Calu3 (cell line): ENCODE results near the gene CACNA1H. TPM values are rescaled to one million over a fixed set of nuclear protein-coding genes. Genes with fewer than 3 reads are reported as not detected.

ENCODE experiments used
- BruUV-seq: library from RNA; stranded (reverse); fragments of 400-500 nt; replicated peaks from 2 replicates; lab custom pipeline; 2021; lab: Mats Ljungman, UMichigan
- CTCF ChIA-PET: fragments of 300-600 bp; sonication (Branson Sonifier 250); formaldehyde crosslinking; loops from one replicate; lab custom pipeline; 2022; ENCODE audit warnings: antibody characterized with exemption; lab: Charles Lee
- DNase-seq: peaks from one replicate; pipeline ENCODE4 v3.0.0; 2022
- H3K27ac Mint-ChIP-seq: one replicate; pipeline ENCODE4 v1.8.0; 2022; ENCODE audit warnings: mixed read lengths; ENCODE audit not compliant: unreplicated experiment
- H3K27me3 Mint-ChIP-seq: one replicate; pipeline ENCODE4 v1.8.0; 2022; ENCODE audit warnings: mixed read lengths; ENCODE audit not compliant: unreplicated experiment
- H3K36me3 Mint-ChIP-seq: one replicate; pipeline ENCODE4 v1.8.0; 2022; ENCODE audit warnings: mild to moderate bottlenecking, moderate library complexity, mixed read lengths; ENCODE audit not compliant: insufficient read depth, unreplicated experiment
- H3K4me1 Mint-ChIP-seq: one replicate; pipeline ENCODE4 v1.8.0; 2022; ENCODE audit warnings: mild to moderate bottlenecking, low read depth, mixed read lengths; ENCODE audit not compliant: unreplicated experiment
- H3K4me3 Mint-ChIP-seq: one replicate; pipeline ENCODE4 v1.8.0; 2022; ENCODE audit warnings: mild to moderate bottlenecking, low read depth, moderate library complexity, mixed read lengths; ENCODE audit not compliant: unreplicated experiment
- H3K9me3 Mint-ChIP-seq: one replicate; pipeline ENCODE4 v1.8.0; 2022; ENCODE audit warnings: low read depth, mixed read lengths; ENCODE audit not compliant: unreplicated experiment
- intact Hi-C: fragments of 100-400 bp; cut with micrococcal nuclease; formaldehyde crosslinking; loops from one replicate; pipeline ENCODE4 v1.10.0; 2022; ENCODE audit not compliant: unreplicated experiment
- total RNA-seq: library from RNA; stranded (reverse); gene quantifications from 2 replicates; pipeline ENCODE4 v1.2.3, GENCODE V29; 2022
- TF ChIP-seq, protein P1 (sequence below): fragments of 200-600 bp; IDR thresholded peaks from one replicate; pipeline ENCODE4 v1.8.0; 2022; ENCODE audit warnings: antibody characterized with exemption; ENCODE audit not compliant: unreplicated experiment

The CACNA1H gene
- total RNA-seq, 1 experiment from 2014 or later, result not detected

- CTCF ChIA-PET, result no interaction called here
These were observed 8.0 kb downstream of the CACNA1H start for GRCh38 chr16:1160773-1161348.

DNA sequence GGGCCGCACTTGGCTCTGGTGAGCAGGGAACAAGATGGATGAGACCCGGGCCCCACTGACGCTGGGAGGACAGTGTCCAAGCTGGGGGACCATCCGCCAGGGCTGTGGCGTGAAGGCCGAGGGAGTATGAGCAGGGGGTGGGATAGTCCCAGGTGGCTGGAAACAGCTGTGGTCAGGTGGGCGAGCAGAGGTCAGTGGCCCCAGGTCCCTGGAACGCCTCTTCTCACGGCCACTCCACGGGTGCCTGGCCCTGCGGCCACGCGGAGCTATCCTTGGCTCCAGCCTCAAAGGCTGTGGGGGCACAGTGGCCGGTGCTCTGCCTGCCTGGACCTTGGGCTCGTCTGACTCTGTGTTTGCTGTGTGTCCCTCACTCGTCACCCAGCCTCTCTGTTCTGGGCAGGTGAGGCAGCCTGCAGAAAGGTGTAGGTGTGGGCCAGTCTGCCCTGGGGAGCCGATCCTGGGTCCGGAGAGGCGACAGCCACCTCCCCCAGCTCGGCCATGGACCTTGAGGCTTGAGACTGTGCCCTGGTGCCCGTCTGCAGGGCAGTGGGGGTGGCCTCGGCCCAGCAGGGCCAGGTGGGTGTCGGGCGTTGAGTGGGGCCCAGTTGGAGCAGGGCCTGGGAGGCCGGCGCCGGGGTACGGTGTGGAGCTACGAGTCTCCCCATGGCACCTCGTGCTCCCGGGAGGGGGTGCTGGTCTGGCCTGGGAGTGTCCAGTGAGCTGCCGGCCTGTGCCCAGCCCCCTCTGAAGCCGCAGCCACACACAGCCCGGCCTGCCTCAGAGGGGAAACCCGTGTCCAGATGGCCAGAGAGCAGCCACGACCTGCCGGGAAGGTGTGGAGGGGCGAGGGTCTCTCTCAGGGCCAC lies 10.0 kb downstream of the CACNA1H start:
- intact Hi-C loops, result no loop called here
- BruUV-seq, result no TSS peak
- TF ChIP-seq, protein P1, sequence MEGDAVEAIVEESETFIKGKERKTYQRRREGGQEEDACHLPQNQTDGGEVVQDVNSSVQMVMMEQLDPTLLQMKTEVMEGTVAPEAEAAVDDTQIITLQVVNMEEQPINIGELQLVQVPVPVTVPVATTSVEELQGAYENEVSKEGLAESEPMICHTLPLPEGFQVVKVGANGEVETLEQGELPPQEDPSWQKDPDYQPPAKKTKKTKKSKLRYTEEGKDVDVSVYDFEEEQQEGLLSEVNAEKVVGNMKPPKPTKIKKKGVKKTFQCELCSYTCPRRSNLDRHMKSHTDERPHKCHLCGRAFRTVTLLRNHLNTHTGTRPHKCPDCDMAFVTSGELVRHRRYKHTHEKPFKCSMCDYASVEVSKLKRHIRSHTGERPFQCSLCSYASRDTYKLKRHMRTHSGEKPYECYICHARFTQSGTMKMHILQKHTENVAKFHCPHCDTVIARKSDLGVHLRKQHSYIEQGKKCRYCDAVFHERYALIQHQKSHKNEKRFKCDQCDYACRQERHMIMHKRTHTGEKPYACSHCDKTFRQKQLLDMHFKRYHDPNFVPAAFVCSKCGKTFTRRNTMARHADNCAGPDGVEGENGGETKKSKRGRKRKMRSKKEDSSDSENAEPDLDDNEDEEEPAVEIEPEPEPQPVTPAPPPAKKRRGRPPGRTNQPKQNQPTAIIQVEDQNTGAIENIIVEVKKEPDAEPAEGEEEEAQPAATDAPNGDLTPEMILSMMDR, result no peak
- Mint-ChIP-seq H3K4me1 (peaks cover 10% of the 10 kb centered on the region), H3K9me3 (no peaks in the 10 kb centered on the region), H3K36me3 (peaks cover 6% of the 10 kb centered on the region), H3K27ac (no peak overlapping the region), H3K4me3 (no peak overlapping the region), H3K27me3 (peaks cover 99% of the 10 kb centered on the region)
- DNase-seq, result no peak
- CTCF ChIA-PET, result interaction anchor here (0.5 to 0.9 kb wide), 2 partner anchors 11 to 24 kb away, joined by 3 to 4 read pairs; no protein-coding TSS in a partner anchor

More at GRCh38 chr16:1160773-1161348, 8.0 kb downstream of the CACNA1H start:
- no peak overlapping the region for H3K4me3 Mint-ChIP-seq
- no peak overlapping the region for H3K27ac Mint-ChIP-seq
- intact Hi-C loops, result no loop called here
- H3K9me3 Mint-ChIP-seq, result no peaks in the 10 kb centered on the region
- no peak for DNase-seq
- H3K4me1 Mint-ChIP-seq, result peaks cover 10% of the 10 kb centered on the region
- H3K27me3 Mint-ChIP-seq, result peaks cover 99% of the 10 kb centered on the region
- peaks cover 6% of the 10 kb centered on the region for H3K36me3 Mint-ChIP-seq
- no TSS peak for BruUV-seq
- TF ChIP-seq, protein P1, result no peak

DNA sequence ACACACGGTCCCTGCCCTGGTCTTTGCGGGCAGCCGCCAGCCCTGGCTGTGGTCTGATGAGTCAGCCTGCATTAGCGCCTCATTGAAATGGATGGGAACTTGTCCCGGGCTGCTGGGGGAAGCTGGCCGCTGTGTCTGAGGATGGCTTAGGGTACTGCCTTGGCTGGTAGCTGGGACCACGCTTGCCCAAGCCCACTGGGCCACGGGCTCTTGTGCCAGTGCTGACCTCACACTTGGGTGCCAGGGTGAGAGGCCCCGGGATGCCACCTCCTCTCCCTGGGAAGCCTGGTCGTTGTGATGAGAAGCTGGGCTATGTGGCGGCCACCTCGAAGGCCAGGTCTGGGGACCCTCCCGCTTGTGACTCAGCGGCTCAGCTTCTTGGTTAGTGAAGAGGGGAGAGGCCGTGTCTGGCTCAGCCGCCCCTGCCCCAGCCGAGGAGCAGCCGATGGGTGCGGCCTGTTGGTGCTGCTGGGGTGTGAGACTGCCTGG lies 10.7 kb downstream of the CACNA1H start:
- TF ChIP-seq, protein P1, result no peak
- intact Hi-C loops, result no loop called here
- Mint-ChIP-seq H3K9me3 (no peaks in the 10 kb centered on the region), H3K27ac (no peak overlapping the region), H3K27me3 (peaks cover 100% of the 10 kb centered on the region), H3K4me1 (peaks cover 10% of the 10 kb centered on the region), H3K36me3 (peaks cover 6% of the 10 kb centered on the region), H3K4me3 (no peak overlapping the region)
- no TSS peak for BruUV-seq
- peak; percentile 55 for DNase-seq
- CTCF ChIA-PET, result interaction anchor here (0.5 to 0.9 kb wide), 2 partner anchors 11 to 24 kb away, joined by 3 to 4 read pairs; no protein-coding TSS in a partner anchor

DNA sequence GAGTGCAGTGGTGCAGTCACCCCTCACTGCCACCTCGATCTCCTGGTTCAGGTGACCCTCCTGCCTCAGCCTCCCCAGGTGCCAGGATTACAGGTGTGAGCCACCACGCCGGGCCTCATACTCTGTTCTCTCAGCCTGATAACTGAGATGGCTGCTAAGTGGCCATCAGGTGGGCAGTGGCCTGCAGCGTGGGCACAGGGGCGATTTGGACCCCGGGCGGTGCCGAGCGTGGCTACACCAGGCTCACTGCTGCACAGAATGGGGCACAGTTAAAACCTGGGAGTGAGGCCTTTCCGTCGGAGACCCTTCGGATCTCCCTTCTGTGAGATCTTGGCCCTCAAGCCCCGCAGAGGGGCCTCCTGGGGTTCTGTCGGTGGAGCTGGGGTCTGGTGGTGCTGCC lies 11.5 kb downstream of the CACNA1H start:
- BruUV-seq, result no TSS peak
- TF ChIP-seq, protein P1, result no peak
- Mint-ChIP-seq H3K27me3 (peaks cover 98% of the 10 kb centered on the region), H3K9me3 (no peaks in the 10 kb centered on the region), H3K4me3 (no peak overlapping the region), H3K36me3 (peaks cover 6% of the 10 kb centered on the region), H3K4me1 (peaks cover 10% of the 10 kb centered on the region), H3K27ac (no peak overlapping the region)
- DNase-seq, result no peak
- intact Hi-C loops, result no loop called here
- CTCF ChIA-PET, result no interaction called here
